HG02642 (cell line): ENCODE measurements around the gene PRTG.
A peak's percentile ranks its signal among the peaks of the same experiment; 100 is the strongest.
"Not testable (repeated sequence)": the region's sequence is repeated elsewhere in the genome, so short reads cannot be mapped to it uniquely, and the experiment has no call there.

ENCODE experiments used
- ATAC-seq: cut with Tn5 transposase; IDR thresholded peaks from one replicate; pipeline ENCODE4 v1.9.1; 2021; ENCODE audit warnings: mild to moderate bottlenecking; ENCODE audit not compliant: unreplicated experiment, poor library complexity

Gene PRTG

DNA sequence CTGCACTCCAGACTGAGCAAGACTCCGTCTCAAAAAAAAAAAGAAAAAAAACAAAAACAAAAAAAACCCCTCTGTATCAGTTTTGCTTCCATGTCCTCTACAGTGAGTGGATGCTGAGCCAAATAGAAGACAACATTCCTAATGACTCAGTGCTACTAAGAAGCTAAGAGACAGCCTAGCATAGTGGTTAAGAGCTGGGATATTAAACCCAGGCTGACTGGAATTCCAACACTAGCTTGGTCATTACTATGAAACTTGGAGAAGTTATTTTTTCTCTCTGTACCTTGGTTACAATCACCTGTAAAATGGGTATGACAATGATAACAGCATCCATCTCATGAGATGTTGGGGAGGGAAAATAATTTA, 93.9 kb downstream of the PRTG start:
- no peak for ATAC-seq

DNA sequence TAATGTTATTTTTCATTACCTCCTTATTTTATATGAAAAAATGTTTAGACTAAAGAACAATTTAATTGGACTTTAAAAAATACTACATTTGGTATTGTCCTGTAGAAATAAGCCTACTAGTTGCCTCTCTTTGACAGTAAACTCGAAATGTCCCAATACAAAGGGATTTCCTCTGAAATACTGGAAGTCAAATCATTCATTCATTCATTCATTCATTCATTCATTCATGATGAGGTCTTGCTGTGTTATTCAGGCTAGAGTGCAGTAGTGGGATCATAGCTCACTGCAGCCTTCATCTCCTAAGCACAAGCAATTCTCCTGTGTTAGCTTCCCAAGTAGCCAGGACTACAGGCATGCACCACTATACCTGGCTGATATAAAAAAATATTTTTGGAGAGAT, 104.2 kb downstream of the PRTG start:
- ATAC-seq, result no peak

DNA sequence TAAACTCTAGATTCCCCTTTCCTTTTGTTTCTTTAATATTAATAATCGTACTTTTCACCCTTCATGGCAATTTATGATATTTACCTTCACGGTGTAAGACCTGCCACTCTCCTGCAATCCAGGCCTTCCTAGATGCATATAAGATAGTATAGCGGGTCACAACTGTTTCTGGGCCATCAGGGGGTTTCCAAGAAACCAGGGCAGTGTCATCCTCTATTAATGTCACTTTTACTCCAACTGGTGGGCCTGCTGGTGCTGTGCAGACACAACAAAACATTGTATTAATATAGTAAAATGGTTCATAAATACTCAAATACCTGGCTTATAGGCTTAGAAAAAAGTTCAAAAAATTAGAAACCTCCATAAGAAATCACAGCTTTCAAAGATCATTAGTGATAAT, 105.9 kb downstream of the PRTG start:
- no peak for ATAC-seq

DNA sequence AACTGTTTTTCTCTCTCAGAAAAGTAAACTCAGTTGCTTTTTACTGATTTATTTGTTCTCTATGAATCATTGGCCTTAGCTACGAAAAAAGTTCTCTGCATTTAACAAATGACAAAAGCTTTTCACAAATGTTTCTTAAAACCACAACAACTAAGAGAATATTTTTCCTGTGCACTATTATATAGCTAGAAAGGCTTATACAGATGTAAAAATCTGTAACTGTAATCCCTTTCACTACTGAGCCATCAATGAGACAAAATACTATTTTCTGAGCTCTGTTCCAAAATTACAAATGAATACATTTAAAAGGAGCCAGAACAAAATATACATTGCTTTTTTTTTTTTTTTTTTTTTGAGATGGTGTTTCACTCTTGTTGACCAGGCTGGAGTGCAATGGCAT, 109.2 kb downstream of the PRTG start:
- ATAC-seq, result no peak

DNA sequence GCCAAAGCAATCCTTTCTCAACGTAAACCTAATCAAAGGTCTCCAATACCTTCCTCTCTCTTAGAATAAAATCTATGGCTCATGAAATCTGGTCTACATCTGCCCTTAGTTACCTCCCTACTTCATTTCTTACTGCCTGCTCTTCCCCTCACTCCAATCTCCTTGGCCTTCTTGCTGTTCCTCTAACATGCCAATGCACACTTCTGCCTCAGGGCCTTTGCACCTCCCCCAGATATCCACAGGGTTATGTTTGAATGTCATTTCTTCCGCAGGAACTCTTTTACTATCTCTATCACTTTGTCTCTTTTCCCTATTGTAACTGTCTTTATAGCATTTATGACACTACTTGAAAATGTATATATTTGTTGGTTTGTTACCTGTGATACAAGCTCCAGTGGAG, 110.5 kb downstream of the PRTG start:
- no peak for ATAC-seq

DNA sequence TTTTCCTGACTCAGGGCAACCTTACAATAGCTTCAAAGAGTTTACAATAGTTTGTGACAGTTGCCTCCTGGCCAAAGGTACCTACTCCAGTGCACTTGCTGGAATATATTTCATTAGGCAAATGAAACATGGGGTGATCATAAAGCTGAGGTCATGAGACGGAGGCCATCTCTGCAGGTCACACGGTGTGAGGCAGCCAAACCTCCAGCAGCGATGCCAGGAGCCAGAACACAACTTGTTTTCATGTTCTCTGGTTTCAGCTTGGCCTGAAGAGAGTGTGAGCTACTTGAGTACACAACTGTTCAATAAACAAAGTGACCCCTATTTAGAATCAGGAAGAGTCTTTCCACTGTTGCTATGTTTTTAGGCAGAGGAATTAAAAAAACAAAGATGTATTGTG, 112.1 kb downstream of the PRTG start:
- ATAC-seq, result no peak

DNA sequence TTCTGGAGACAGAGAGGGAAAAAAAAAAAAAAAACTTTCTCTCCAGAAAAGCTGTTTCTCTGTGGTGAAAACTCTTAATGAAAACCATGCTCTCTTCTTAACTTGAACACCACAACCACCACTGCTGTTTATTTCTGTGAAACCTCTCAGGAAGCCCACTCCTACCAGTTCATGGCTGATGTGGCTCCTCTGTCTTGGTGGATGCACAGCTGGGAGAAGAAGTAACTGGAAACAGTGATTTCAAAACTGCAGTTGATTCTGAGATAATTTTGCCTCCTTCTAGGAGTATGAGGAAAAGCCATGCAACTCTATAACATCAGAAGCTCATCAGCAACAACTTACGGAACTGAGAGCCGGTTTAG, 114.6 kb downstream of the PRTG start:
- no peak for ATAC-seq

DNA sequence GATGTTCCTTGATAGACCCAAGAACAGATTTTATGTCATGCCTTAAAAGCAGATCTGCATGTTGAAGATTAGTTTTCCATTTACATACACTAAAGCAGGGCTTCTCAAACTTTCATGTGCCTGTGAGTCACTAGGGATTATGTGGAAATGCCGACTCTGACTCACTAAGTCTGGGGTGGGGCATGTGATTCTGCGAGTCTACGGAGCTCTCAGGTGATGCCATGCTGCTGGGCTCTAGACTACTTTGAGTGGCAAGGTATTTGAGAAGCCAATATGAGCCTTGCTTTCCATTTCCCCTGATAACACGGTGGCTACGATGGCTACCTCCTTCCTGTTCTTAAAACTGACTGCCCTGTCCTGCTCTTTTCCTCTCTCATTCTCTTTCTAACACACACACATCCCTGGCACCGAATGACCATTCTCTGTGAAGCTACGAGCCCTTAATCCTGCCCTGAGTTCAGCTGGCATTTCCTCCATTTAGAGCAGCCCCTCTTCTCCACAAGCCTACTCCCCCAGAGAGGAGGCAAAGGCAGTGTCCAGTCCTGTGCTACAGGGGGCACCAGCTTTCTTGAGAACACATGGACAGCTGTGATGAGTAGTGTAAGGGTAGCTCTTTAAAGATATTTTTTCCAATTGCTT, 115.1 kb downstream of the PRTG start:
- no peak for ATAC-seq

DNA sequence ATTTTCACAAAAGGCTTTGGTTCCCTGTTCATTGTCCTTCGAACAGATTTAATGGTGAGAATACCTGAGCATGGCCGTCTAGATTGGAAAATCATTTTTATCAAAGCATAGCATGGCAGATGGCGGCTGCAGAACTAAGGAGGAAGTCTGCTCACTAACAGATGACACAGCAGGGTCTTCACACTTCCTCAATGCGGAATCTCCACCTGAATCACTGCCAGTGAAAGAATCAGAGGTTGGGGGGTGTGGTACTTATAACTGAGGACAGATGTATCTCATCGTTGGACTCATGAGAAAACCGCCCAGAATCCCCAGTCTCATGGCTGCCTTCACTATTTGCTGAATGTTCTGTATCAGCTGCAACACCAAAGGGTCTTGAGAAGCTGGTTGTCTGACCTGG, 123.2 kb downstream of the PRTG start:
- no peak for ATAC-seq

DNA sequence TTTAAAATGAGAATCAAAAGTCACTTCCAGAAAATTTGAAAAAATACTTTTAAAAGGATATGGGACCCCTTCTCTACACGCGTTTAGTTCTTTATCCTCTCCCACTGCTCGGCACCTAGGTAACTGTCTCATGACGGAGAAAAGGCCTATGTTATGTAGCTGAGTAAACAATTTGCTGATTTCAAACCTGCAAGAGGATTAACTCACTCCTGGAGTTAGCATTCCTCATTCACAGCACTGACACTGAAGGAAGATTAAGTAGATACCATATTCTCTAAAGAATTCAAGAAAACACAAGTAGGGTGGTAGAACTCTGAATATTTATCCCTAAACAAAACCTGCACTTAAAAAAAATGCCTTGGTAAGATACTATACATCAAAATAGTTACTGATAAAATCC, 124.6 kb downstream of the PRTG start:
- no peak for ATAC-seq

DNA sequence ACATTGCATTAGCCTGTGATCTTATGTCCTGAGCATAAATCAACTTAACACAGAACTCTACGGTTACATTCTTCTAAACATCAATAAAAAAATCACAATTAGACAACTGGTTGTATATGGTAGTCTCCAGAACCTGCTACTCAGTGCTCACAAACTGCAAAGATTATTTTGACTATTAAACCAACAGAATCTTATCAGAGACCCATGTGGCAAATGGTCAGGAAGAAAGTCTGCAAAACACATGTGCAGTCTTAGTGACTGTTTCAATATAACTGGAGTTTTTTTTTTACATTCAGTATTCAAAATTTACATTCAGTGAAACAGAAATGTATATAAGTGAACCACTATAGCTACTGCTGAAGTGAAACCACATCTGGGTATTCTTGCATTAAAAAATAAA, 127.5 kb downstream of the PRTG start:
- no peak for ATAC-seq

DNA sequence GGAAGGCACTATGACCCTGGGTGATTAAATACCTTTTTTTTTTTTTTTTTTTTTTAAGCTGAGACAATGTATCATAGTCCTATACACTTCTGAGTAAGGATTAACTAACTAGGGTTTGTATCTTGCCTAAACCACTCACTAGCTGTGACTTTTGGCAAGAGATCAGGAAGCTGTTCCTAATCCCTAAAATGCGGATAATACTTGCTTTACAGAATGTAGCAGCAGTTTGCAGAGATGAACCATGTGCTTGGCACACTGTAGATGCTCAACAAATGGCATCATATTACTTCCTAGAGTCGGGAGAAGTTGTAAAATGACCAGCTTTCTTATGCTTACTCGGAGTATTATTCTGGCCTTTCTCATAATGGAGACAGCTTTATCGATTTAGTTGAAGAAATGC, 129.2 kb downstream of the PRTG start:
- ATAC-seq, result no peak

DNA sequence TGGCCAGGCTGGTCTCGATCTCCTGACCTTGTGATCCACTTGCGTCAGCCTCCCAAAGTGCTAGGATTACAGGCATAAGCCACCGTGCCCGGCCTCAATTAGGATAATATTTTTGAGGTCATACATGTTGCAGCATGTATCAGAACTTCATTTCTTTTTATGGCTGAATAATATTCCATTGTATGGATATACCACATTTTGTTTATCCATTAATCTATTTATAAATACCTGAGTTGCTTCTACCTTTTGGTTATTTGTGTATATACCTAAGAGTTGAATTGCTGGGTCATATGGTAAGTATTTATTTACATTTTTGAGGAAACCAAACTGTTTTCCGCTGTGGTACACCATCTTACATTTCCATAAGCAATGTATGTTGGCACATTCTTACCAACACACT, 136.7 kb downstream of the PRTG start:
- no peak for ATAC-seq

DNA sequence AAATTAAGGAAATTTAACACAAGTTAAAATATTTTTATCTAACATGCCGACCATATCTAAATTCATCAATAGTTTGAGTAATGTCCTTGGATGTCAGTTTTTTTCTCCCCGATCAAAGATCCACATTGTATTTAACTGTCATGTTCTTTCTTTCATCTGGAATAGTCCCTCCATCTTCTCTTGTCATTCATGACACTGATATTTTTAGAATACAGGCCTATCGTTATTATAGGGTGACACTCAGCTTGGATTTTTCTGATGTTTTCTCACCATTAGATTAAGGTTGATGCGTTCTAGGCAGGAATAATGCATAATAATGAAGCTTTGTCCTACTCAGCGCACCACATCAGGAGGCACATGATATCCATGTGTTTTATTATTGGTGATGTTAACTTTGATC, 141.6 kb downstream of the PRTG start:
- ATAC-seq, result no peak

DNA sequence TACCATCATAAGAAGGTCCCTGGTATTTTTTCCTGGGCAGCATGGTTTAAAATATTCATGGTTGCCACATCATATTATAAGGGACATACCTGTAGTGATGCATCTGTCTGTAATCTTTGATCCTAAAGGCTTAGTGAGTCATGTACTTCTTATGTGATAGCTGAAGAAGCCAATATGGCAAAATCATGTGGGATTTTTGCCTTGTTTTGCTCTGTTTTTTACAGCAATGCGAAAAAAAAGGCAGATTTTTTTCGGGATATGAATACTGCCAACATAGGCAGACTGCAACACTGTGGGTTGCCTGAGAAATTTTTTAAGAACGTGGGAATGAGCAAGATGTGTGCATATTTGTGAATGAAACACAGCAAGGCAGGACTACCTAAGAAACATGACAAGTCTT, 143.5 kb downstream of the PRTG start:
- ATAC-seq, result no peak

DNA sequence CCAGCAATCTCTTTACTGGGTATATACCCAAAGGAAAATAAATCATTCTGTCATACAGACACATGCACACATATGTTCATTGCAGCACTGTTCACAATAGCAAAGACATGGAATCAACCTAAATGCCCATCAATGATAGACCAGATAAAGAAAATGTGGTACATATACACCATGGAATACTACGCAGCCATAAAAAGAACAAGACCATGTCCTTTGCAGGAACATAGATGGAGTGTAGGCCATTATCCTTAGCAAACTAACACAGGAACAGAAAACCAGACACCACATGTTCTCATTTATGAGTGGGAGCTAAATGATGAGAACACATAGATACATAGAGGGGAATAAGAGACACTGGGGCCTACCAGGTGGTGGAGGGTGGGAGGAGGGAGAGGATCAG, 149.9 kb downstream of the PRTG start:
- ATAC-seq, result not testable (repeated sequence)

DNA sequence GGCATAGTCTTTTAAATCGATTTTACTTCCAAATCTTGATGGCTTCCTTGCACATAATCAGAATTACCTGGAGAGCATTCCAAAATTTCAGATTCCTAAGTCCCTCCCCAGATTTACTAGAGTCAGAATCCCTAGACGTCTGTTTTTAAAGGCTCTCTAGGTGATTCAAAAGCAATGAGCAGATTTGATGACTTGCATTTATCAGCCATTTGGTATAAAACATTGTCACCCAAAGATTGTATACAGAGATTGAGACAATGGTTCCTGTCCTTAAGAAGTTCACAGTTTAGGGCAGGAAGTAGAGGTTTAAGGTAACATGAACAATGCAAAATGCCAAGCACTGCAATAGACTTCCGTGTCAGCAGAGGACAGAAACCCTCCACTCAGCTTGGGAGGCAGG, 152.2 kb downstream of the PRTG start:
- ATAC-seq, result no peak

DNA sequence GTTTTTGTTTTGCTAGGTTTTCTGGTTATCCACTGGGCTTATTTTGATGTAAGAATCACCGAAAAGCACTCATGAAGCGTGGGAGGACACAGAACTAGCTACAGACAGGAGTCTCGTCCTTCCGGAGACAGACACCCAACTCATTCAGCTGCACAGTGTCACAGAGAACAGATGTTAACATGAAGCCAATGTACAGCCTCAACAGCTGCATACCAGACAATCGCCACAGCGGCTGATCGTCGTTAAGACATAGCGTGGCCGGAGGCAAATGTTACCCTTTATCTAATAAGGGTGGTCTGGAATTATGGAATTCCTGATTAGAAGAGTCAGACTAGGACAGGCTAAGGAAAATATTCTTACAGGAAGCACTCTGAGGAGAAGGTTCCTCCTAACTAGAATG, 153.7 kb downstream of the PRTG start:
- no peak for ATAC-seq

DNA sequence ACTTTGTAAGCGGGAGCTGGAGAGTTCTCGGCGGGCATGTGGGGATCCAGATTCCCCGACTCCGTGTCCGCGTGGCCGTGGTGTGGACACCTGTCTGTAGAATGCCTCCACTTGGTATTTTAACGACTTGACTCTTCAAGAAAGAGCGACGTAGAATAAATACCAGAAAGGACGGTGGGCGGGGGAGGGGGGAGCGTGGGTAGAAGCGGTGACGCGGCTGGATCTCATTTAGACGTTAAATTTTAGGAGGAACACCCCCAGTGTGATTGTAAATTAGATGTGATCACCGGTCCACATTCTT, 154.2 kb downstream of the PRTG start:
- ATAC-seq, result no peak

DNA sequence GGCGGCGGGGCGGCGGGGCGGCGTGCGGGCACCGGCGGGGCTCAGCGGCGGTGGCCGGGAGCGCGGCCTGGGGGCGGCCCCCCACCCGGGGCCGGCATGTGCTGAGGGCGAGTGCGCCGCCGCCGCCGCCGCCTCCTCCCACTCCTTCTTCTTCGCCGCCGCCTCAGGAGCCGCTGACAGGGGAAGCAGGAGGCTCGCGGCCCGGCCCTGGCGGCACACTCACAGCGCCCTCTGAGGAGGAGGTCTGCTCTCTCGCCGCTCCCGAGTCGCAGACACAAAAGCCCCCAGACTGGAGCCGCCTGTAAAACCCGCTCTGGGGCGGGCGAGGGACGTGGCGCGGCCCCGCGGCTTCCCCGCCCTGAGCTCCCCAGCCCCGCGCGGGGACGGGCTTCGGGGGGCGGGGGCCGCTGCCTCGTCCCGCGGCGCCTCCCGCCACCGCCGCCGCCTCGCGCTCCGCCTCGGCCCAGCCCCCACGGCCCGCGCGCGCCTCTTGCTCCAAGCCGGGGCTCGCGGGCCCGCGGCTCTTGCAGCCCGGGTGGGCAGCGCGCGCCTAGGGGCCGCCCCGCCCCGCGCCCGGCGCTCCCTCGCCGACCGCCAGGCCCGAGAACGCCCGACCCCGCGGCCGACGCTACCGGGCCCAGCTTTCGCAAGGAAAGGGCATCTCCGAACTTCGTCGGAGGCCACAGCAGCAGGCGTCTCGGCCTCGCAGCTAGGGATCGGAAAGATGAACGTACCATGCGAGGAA, 154.7 kb downstream of the PRTG start, which contains the start of gene PYGO1:
TSS of gene PYGO1 (minus strand) at position 276 of the 745 bp plus-strand sequence. CDS start 462 bp downstream, outside the sequence.
- peak; percentile 78 for ATAC-seq

DNA sequence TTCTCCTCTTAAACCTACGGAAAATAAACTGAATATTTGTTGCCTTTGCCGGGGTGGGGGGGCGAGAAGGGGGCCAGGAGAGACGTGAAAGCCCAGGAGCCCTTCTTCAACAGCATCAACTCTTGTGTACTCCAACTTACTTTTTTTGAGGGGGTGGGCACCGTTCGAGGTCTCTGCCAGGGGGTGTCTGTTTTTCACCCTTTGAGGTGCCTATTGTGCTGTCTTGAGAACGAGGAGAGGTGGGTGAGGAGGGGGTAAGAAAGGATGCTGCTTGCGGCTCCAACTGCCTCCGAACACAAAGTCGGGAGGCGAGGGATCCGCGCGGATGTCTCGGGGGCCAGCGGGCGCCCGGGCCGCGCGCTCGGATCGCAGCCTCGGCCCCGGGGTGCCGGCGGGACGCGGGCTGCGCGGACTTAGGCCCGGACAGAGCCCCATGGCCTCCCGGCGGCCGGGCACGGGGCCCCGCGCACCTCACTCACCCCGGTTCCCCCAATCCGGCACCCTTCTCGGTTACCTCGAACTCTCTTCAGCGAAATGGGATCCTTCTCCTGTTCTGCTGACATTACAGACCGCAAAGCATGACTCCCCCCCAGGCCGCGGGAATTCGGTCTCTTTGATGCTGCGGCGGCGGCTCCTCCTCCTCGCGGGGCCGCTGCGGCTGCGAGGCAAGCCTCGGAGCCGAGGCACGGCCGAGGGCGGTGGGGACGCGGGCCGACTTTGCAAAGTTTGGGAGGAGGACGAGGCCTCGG, 155.5 kb downstream of the PRTG start:
- peak; percentile 40 for ATAC-seq

DNA sequence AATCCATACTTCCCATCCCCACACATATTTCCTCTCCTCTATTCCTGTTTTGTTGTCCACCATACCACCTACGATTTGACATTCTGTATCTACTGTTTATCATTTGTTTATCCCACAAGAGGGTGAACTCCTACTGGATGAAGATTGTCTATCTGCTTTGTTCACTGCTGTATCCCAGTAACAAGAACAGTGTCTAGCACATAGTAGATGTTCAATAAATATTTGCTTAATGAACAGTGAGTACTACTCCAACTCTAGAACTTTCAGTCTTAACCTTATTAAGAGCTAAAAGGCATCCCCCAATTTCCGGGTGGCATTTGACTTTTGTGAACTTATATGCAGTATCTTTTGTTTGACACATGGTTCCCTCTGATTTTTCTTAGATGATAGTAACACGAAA, 156.1 kb downstream of the PRTG start:
- no peak for ATAC-seq
